ENCODE results near the gene ZNF385C. TPM values are rescaled to one million over a fixed set of nuclear protein-coding genes. Genes with fewer than 3 reads are reported as not detected.

The ZNF385C gene
- total RNA-seq, 1 donor from 2014 or later: not detected

GRCh38 chr17:41985919-41986318 is 112.4 kb downstream of the ZNF385C start:
- TF ChIP-seq CTCF (conservative IDR thresholded peaks at IDR 0.05; ENCODE audit: low read depth, low read length): no peak
- no peak for DNase-seq (ENCODE audit: low read depth)

GRCh38 chr17:41984454-41984853 is 113.8 kb downstream of the ZNF385C start:
- no peak overlapping the region for H3K4me3 ChIP-seq (ENCODE audit: low read depth, low read length)
- no peak for TF ChIP-seq CTCF (conservative IDR thresholded peaks at IDR 0.05; ENCODE audit: low read depth, low read length)
- DNase-seq (ENCODE audit: low read depth): no peak

More at GRCh38 chr17:41985919-41986318, 112.4 kb downstream of the ZNF385C start:
- H3K4me3 ChIP-seq (ENCODE audit: low read depth, low read length): no peak overlapping the region

GRCh38 chr17:41982026-41982760 is 116.1 kb downstream of the ZNF385C start:
- DNase-seq (ENCODE audit: low read depth): no peak
- no peak overlapping the region for H3K4me3 ChIP-seq (ENCODE audit: low read depth, low read length)
- TF ChIP-seq CTCF (conservative IDR thresholded peaks at IDR 0.05; ENCODE audit: low read depth, low read length): no peak

- no peak overlapping the region for H3K4me3 ChIP-seq (ENCODE audit: low read depth, low read length)
- no peak for TF ChIP-seq CTCF (conservative IDR thresholded peaks at IDR 0.05; ENCODE audit: low read depth, low read length)
- DNase-seq (ENCODE audit: low read depth): no peak
Measured at GRCh38 chr17:41977991-41978390, 120.3 kb downstream of the ZNF385C start.

GRCh38 chr17:41976142-41976768 is 122.0 kb downstream of the ZNF385C start:
- no peak for TF ChIP-seq CTCF (conservative IDR thresholded peaks at IDR 0.05; ENCODE audit: low read depth, low read length)
- H3K4me3 ChIP-seq (ENCODE audit: low read depth, low read length): no peak overlapping the region
- no peak for DNase-seq (ENCODE audit: low read depth)

Other genes starting within 250 kb of the ZNF385C start
- 12.3 and 13.8 TPM in 2 replicates for gene KLHL11, start 233.1 kb downstream of the ZNF385C start, total RNA-seq
- gene ACLY, start 179.5 kb downstream of the ZNF385C start, total RNA-seq: 193 and 311 TPM in 2 replicates
- 0.23 and 0.29 TPM in 2 replicates for gene ODAD4, start 167.9 kb downstream of the ZNF385C start, total RNA-seq
- 69.8 and 75.9 TPM in 2 replicates for gene CNP, start 131.7 kb downstream of the ZNF385C start, total RNA-seq
- gene DNAJC7, start 81.0 kb downstream of the ZNF385C start, total RNA-seq: 57.6 and 66.8 TPM in 2 replicates
- 37.7 and 53.3 TPM in 2 replicates for gene NKIRAS2, start 78.4 kb downstream of the ZNF385C start, total RNA-seq
- gene C17orf113, start 47.9 kb downstream of the ZNF385C start, total RNA-seq: 0.07 and 0.98 TPM in 2 replicates
- 2.7 and 4.6 TPM in 2 replicates for gene DHX58, start 14.2 kb upstream of the ZNF385C start, total RNA-seq
- 13.1 and 18.6 TPM in 2 replicates for gene KAT2A, start 22.9 kb upstream of the ZNF385C start, total RNA-seq
- not detected in 2 replicates for gene HSPB9, start 24.3 kb upstream of the ZNF385C start, total RNA-seq
- 89.4 and 150 TPM in 2 replicates for gene RAB5C, start 56.5 kb upstream of the ZNF385C start, total RNA-seq
- gene KCNH4, start 82.7 kb upstream of the ZNF385C start, total RNA-seq: not detected in 2 replicates
- not detected in 2 replicates for gene HCRT, start 87.0 kb upstream of the ZNF385C start, total RNA-seq
- 15.7 and 17.4 TPM in 2 replicates for gene GHDC, start 96.0 kb upstream of the ZNF385C start, total RNA-seq
- gene STAT5B, start 177.9 kb upstream of the ZNF385C start, total RNA-seq: 16.0 and 19.5 TPM in 2 replicates
- 10.9 and 11.3 TPM in 2 replicates for gene STAT5A, start 190.0 kb upstream of the ZNF385C start, total RNA-seq

All from epithelial cell of proximal tubule (primary cell).